ENCODE results near the gene MATCAP1.

DNA sequence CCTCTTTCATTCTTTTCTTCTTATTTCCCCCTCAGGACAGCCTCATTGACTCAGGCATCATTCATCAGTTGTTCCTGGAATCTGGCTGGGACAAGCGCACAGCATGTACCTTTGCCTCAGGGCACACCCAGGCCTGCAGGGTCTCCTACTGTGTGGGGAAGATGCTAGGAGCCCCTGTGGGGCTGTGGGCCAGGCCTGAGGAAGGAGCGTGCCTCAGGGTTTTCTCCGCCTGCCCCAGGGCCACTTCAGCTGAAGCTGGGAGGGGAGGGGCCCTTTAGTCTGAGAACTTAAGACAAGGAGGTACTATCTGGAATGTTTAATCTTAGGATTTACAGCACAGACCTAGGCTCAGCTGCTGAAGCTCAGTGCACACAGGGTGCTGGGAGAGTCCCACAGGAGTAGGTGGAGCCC lies 23.1 kb upstream of the MATCAP1 start:
- TF ChIP-seq, protein P1, sequence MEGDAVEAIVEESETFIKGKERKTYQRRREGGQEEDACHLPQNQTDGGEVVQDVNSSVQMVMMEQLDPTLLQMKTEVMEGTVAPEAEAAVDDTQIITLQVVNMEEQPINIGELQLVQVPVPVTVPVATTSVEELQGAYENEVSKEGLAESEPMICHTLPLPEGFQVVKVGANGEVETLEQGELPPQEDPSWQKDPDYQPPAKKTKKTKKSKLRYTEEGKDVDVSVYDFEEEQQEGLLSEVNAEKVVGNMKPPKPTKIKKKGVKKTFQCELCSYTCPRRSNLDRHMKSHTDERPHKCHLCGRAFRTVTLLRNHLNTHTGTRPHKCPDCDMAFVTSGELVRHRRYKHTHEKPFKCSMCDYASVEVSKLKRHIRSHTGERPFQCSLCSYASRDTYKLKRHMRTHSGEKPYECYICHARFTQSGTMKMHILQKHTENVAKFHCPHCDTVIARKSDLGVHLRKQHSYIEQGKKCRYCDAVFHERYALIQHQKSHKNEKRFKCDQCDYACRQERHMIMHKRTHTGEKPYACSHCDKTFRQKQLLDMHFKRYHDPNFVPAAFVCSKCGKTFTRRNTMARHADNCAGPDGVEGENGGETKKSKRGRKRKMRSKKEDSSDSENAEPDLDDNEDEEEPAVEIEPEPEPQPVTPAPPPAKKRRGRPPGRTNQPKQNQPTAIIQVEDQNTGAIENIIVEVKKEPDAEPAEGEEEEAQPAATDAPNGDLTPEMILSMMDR (IDR thresholded peaks at IDR 0.05), result no peak
- TF ChIP-seq POLR2A (IDR thresholded peaks at IDR 0.05), result no peak

All from body of pancreas (tissue), 4 donors.